ENCODE measurements around the gene CALD1.

CALD1 gene

GRCh38 chr7:134932707-134933370 lies 153.4 kb downstream of the CALD1 start:
- no peak for DNase-seq

- no peak for DNase-seq
Observed at GRCh38 chr7:134933460-134934068, 154.1 kb downstream of the CALD1 start.

GRCh38 chr7:134935701-134936100 lies 156.3 kb downstream of the CALD1 start:
- no peak for DNase-seq

- no peak for DNase-seq
Observed at GRCh38 chr7:134936893-134937510, 157.6 kb downstream of the CALD1 start.

GRCh38 chr7:134938141-134938540 lies 158.7 kb downstream of the CALD1 start:
- DNase-seq, result no peak

GRCh38 chr7:134939136-134939535 lies 159.7 kb downstream of the CALD1 start:
- DNase-seq, result no peak

GRCh38 chr7:134940729-134941128 lies 161.3 kb downstream of the CALD1 start:
- no peak for DNase-seq

GRCh38 chr7:134941185-134941900 lies 161.9 kb downstream of the CALD1 start:
- no peak for DNase-seq

- no peak for DNase-seq
Observed at GRCh38 chr7:134941952-134942351, 162.5 kb downstream of the CALD1 start.

GRCh38 chr7:134942690-134943466 lies 163.4 kb downstream of the CALD1 start:
- DNase-seq, result no peak

GRCh38 chr7:134943785-134944400 lies 164.5 kb downstream of the CALD1 start:
- DNase-seq, result peak; percentile 4 to 13

- DNase-seq, result no peak
Observed at GRCh38 chr7:134945691-134946090, 166.3 kb downstream of the CALD1 start.

- DNase-seq, result no peak
Observed at GRCh38 chr7:134946260-134946659, 166.8 kb downstream of the CALD1 start.

- no peak for DNase-seq
Observed at GRCh38 chr7:134947329-134947728, 167.9 kb downstream of the CALD1 start.

GRCh38 chr7:134947831-134948230 lies 168.4 kb downstream of the CALD1 start:
- no peak for DNase-seq

- DNase-seq, result no peak
Observed at GRCh38 chr7:134948246-134948645, 168.8 kb downstream of the CALD1 start.

GRCh38 chr7:134948736-134949135 lies 169.3 kb downstream of the CALD1 start:
- DNase-seq, result no peak

GRCh38 chr7:134949171-134949570 lies 169.7 kb downstream of the CALD1 start:
- no peak for DNase-seq

GRCh38 chr7:134954197-134955082 lies 175.0 kb downstream of the CALD1 start:
- no peak for DNase-seq

- DNase-seq, result no peak
Observed at GRCh38 chr7:134957005-134957404, 177.6 kb downstream of the CALD1 start.

GRCh38 chr7:134959810-134960209 lies 180.4 kb downstream of the CALD1 start:
- no peak for DNase-seq
